DMS79 treated with DMSO at 0.1 percent for 48 hours (cell line): ENCODE results near the gene GIPC2.
"Not testable (repeated sequence)": the region's sequence is repeated elsewhere in the genome, so short reads cannot be mapped to it uniquely, and the experiment has no call there.

Experiments
- DNase-seq: peaks from one replicate; lab custom pipeline; 2025; lab: John Stamatoyannopoulos, UW

The GIPC2 gene, protein sequence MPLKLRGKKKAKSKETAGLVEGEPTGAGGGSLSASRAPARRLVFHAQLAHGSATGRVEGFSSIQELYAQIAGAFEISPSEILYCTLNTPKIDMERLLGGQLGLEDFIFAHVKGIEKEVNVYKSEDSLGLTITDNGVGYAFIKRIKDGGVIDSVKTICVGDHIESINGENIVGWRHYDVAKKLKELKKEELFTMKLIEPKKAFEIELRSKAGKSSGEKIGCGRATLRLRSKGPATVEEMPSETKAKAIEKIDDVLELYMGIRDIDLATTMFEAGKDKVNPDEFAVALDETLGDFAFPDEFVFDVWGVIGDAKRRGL

DNA sequence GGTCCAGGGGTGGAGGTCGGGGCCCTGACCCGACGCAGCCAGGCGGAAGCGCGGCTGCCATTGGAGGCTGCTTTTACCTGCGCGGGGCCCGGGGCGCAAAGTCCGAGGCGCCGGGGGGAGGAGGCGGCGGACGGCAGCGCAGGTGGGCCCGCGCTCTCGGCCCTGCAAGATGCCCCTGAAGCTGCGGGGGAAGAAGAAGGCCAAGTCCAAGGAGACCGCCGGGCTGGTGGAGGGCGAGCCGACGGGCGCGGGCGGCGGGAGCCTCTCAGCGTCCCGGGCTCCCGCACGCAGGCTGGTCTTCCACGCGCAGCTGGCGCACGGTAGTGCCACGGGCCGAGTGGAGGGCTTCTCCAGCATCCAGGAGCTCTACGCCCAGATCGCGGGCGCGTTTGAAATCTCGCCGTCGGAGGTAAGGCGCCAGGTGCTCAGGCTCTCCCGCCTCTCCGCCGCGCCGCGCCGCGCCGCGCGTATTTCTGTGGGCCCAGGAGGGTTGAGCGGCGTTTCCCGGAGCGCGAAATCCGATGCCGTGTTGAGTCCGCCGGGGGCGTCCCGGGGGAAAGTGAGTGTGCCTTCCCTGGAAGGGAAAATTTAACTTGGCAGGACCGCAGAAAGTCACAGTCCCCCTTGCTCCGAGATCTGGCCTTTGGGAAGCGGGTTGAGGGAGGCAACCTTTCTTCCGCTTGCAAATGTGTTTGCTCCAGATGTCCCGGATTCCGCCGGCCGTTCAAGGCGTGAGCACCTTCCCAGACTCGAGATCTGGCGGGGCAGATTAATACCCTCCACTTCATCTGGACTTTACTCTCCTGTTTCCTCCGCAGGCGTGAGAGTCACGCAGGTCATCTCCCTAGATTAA, at the start of gene GIPC2:
Gene GIPC2 (plus strand): TSS at position 41 of the 853 bp plus-strand sequence. CDS start 129 bp downstream, at position 170.
- DNase-seq: no peak

GRCh38 chr1:77996734-77997133, 49.0 kb upstream of the GIPC2 start:
- DNase-seq: peak; percentile 51

- DNase-seq: not testable (repeated sequence)
Measured at GRCh38 chr1:78000536-78000935, 45.2 kb upstream of the GIPC2 start.

GRCh38 chr1:78003070-78003746, 42.6 kb upstream of the GIPC2 start:
- DNase-seq: no peak

DNA sequence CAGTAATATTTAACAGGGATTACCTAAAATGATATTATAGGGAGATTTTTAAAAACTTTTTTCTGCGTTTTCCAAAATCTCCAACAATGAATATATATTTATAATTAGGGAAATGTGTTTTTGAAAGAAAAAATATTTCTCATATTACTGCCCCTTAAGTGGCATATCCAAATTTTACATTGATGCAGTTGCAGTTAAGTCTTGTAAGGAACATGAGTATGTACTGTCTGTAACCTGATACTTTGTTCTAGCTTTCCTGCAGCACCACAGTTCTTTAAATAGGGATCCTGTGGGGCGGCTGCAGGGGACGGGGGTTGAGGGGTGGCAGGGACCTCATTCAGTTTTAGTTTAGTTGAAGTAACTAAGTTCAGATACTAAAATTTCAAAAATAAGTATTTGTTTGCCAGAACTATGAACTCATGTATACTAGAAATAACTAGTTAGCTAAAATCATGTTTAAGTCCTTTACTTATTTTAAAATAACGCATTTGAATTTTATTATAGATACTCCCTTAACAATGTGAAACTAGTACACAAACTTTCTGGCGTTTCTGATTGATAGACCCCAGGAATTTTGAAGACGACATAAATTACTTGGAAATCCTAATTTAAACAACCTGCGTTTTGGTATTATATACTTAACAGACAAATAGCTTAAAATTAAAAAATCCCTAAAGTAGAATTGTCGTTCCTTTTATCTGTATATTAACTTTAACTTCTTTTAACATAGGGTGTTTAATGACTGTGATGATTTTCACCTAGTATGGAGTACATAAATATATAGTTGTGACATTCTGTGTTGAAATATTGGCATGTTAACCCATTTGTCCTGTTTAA, 41.7 kb upstream of the GIPC2 start:
- DNase-seq: no peak

DNA sequence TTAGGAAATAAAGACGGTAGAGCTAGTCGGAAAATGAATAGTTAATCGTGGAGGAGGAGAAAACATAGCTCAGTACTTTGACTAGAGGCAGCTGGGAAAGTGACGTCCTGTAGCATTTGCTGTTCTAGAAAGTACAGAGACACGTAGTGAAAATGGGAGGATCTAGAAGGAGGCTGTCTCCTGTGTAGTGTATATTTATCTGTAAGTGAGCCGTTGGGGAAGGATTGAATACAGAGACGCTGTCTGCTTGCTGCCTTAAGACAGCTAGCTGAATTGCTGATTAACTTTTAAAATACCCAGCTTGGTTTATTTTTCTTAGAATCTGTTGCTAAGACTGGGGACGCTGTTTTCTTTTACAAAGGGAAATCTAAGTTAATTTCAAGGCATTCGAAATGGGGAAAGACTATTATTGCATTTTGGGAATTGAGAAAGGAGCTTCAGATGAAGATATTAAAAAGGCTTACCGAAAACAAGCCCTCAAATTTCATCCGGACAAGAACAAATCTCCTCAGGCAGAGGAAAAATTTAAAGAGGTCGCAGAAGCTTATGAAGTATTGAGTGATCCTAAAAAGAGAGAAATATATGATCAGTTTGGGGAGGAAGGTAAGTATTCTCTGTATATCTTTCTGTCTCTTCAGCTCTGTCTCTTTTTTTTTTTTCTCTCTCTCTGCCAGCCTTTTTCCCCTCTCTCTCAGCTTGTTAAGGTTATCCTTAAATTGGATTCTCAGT, 40.9 kb upstream of the GIPC2 start, which contains the start of gene DNAJB4:
Gene DNAJB4 (plus strand): TSS at position 221 of the 729 bp plus-strand sequence. CDS start 172 bp downstream, at position 393.
- DNase-seq: no peak

- DNase-seq: no peak
Measured at GRCh38 chr1:78005448-78005722, 40.4 kb upstream of the GIPC2 start.

GRCh38 chr1:78005755-78006154, 40.0 kb upstream of the GIPC2 start:
- DNase-seq: no peak

DNA sequence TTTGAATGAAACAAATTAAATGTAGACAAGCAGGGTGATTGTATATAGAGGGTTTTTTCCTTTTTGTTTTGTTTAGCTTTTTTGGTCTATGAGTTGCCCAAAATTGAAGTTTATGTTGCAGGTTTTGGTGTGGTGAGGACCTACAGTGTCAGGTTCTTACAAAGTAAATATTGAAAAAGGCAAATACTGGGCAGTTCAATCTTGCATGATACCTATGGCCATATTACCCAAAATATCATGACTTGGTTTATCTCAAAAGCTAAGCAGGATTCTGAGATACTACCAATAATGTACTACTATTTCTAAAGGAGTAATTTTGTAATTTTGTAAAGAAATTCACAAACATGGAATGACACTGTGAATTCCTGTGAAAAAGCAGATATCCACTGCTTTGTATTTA, 39.2 kb upstream of the GIPC2 start:
- no peak for DNase-seq

- no peak for DNase-seq
Measured at GRCh38 chr1:78007677-78008341, 38.0 kb upstream of the GIPC2 start.

GRCh38 chr1:78009276-78009675, 36.5 kb upstream of the GIPC2 start:
- no peak for DNase-seq

DNA sequence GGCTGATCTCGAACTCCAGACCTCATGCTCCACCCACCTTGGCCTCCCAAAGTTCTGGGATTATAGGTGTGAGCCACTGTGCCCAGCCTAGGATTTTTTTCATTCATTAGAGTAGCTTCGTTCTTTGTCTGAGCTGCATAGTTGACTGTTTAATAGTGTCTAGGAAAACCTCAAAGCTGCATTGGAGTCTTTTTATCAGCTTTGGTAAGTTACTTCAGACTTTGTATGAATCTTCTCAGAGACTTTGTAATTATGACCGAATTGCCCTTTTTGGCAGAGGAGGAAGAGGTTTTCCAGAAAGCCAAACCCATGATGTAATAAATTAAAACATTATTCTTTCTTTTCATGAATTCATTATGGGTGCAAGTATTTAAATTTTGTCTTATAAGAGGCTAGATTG, 35.9 kb upstream of the GIPC2 start:
- no peak for DNase-seq

DNA sequence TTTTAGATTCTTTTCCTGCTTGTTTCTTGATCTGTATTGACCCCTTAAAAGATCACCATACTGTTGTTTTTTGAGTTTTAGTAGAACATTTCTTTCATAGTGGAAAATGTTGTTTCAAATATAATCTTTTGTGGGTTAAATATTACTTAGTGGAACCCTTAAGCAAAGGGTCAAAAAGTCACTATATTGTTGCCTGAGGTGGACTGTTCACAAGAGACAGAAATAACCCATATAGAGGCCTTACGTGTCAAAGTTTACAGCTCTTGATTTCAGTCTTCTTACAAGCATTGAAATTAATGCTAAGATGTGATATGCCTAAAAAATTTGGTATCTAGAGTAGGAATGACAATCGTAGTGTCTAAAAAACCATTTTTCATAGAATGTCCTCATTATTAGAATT, 34.7 kb upstream of the GIPC2 start:
- no peak for DNase-seq

DNA sequence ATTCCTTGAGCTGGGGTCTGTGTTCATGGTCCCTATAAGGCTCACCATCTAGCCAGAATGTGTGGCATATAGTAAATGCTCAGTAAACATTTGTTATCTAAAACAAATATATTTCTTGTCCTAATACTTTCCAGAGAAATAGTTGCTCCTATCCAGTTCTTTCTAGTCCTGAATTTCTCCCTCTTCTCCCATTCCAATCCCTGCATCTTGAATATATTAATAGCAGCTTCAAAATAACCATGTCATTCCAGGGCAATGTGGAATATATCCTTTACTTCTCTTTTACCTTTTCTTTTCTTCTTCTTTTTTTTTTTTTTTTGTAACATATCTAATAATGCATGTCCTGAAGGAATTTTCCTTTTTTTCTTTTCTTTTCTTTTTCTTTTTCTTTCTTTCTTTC, 30.6 kb upstream of the GIPC2 start:
- no peak for DNase-seq

DNA sequence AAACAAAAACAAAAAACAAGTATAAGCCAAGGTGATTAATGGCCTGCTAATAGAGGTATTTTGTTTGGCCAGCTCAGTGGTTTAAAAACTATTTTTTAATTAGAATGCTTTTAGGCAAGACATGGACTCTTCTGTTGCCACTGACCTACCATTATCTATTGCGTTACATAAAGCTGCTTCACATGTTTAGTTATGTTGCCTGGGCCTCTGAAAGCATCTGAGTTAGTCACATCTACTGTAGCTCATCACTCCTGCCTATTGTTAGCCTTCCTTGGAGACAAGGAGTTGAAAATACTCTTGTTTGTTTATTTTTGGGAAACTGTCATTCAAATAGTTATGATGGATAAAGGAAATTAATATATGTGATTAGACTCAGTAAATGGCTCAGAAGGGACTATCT, 26.7 kb upstream of the GIPC2 start:
- no peak for DNase-seq

DNA sequence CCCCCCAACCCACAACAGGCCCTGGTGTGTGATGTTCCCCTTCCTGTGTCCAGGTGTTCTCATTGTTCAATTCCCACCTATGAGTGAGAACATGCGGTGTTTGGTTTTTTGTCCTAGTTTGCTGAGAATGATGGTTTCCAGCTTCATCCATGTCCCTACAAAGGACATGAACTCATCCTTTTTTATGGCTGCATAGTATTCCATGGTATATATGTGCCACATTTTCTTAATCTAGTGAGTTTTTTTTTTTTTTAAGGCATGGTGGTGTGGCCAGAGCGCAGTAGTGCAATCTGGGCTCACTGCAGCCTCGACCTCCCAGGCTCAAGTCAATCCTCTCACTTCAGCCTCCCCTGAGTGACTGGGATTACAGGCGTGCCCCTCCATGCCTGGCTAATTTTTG, 24.6 kb upstream of the GIPC2 start:
- DNase-seq: not testable (repeated sequence)

GRCh38 chr1:78029793-78030192, 16.0 kb upstream of the GIPC2 start:
- no peak for DNase-seq

DNA sequence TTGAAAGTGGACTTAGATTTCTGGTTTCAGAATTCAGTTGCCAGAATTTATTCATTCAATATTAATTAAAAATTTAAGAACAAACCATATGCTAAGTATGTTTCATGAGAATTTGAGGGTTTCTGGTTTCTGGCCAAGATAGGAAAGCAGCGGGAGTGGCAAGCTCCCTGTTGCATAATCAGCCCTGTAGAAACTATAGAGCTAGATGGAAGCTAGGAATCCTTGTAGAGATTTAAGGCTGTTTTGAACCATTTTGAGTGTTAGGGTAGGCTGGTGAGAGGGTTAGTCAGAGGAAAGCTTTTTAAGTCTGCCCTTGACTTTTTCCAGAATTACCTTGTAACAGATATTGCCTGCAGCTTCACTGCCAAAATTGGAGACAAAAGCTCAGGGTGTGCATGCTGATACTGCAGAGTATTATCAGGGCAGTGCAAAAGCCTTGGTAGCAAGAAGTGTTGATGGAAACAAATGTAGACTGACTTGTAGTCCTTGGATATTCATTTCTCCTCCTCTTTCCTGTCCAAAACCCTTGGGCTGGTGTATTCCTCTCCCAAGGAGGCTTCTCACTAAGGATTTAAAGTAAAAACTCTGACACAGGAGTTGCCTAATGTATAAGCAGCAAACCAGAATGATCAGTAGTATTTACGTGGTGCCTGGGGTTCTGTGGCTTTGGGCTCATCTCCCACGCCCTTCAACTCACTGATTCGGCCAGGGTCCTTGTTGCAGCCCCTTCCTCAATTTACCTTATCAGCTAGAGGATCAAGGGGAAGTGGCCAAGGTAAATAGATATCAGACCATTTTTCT, 12.6 kb upstream of the GIPC2 start:
- DNase-seq: no peak

DNA sequence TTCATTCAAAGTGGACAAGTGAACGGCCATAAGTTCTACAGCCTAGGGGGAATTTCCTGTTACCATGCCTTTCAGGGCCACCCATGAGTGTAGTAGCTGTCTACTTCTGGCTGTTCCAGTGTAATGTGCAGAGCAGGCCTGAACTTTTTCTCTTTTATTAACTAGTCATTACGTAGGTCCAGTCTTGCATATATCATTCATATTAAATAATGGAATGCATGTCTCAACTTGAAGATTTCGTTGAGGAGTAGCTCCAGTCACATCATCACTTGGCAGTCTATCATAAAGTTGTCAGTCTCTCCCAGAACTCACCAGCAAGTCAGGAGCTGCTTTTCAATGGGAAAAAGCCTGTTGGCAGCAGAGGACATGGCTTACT, 12.0 kb upstream of the GIPC2 start:
- no peak for DNase-seq

GRCh38 chr1:78035121-78035520, 10.6 kb upstream of the GIPC2 start:
- DNase-seq: no peak
